Measurements from ENCODE around the gene SNX27.

SNX27 gene

DNA sequence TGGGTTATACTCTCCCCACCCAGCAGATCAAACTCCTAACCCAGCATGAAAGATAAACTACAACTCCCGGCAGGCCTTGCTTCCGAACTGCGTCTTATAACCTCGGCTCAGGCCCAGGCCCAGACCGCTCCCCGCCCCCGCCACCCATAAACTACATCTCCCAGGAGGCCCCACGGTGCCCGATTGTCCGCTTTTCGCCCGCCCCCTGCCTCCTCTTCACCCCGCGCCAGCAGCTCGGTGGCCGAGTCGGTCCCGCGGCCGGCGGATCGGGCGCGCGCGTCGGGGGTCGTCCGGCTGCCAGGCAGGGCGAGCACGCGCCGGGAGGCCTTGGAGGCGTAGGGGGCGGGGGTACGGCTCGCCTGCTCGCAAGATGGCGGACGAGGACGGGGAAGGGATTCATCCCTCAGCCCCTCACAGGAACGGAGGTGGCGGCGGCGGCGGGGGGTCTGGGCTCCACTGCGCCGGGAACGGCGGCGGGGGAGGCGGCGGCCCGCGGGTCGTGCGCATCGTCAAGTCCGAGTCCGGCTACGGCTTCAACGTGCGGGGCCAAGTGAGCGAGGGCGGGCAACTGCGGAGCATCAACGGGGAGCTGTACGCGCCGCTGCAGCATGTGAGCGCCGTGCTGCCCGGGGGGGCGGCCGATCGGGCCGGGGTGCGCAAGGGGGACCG is at the start of gene SNX27:
Gene SNX27, plus strand, starts transcription at position 219 of the 669 bp plus-strand sequence. Its CDS starts 152 bp downstream, at position 371.
- TF ChIP-seq, protein P1, sequence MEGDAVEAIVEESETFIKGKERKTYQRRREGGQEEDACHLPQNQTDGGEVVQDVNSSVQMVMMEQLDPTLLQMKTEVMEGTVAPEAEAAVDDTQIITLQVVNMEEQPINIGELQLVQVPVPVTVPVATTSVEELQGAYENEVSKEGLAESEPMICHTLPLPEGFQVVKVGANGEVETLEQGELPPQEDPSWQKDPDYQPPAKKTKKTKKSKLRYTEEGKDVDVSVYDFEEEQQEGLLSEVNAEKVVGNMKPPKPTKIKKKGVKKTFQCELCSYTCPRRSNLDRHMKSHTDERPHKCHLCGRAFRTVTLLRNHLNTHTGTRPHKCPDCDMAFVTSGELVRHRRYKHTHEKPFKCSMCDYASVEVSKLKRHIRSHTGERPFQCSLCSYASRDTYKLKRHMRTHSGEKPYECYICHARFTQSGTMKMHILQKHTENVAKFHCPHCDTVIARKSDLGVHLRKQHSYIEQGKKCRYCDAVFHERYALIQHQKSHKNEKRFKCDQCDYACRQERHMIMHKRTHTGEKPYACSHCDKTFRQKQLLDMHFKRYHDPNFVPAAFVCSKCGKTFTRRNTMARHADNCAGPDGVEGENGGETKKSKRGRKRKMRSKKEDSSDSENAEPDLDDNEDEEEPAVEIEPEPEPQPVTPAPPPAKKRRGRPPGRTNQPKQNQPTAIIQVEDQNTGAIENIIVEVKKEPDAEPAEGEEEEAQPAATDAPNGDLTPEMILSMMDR (conservative IDR thresholded peaks at IDR 0.05; ENCODE audit: control insufficient read depth, insufficient read depth, low read depth, low read length), result no peak
- H3K4me3 ChIP-seq (ENCODE audit: control insufficient read depth, low read depth, low read length), result peak within 1 kb of the TSS; percentile 80
- peak; percentile 89 for DNase-seq (ENCODE audit: low read depth)

DNA sequence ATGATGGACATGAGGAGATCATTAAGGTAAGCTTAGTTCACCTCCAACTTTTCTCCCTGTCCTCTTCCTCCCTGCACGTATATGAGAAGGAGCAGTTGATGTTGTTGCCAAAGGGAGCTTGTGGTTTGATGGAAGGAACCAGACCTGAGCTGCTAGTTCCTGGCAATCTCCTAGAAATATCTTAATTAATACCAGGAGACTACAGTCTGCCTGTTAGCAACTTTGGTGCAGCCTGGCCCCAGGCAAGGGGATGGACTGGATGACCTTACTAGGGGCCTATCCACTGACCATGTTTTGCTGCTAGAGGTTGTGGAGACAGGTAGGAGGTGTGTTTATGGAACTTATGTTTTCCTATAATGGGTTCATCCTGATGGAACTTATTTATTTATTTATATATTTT is 49.2 kb upstream of the SNX27 start:
- DNase-seq (ENCODE audit: low read depth), result no peak
- no peak overlapping the region for H3K4me3 ChIP-seq (ENCODE audit: control insufficient read depth, low read depth, low read length)
- TF ChIP-seq, protein P1 (conservative IDR thresholded peaks at IDR 0.05; ENCODE audit: control insufficient read depth, insufficient read depth, low read depth, low read length), result no peak

GRCh38 chr1:151563376-151563775 is 48.5 kb upstream of the SNX27 start:
- TF ChIP-seq, protein P1 (conservative IDR thresholded peaks at IDR 0.05; ENCODE audit: control insufficient read depth, insufficient read depth, low read depth, low read length), result no peak
- no peak overlapping the region for H3K4me3 ChIP-seq (ENCODE audit: control insufficient read depth, low read depth, low read length)
- DNase-seq (ENCODE audit: low read depth), result no peak

DNA sequence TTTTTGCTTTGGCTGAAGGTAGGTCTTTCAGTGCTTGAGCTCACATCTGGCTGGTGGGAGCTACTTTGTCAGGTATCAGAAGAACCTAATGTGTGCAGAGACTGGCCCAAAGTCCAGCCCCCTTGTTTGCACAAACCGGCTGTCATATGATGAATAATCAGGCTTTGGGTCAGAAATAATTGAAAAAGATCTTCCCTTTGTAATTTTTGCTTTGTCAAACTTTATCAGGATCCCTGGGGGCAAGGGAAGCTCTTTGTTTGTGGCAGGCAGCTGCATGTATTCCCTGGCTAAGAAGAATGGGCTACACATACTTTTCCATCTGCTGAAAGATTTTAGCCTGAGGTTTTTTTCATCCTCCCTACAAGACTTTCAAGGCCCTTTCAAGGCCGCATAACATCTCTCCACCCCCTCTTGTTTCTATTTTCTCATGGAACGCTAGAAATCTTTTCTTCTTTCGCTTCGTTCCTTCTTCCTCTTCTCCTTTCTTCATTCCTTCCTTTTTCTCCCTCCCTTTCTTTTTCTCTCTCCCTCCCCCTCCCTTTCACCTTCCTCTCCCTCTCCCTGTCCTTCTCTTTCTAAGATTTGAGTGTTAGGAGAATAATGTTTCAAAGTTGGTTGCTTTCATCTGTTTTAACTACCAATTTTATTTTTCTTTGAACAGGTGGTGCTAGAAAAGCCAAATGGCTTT is 46.2 kb upstream of the SNX27 start:
- DNase-seq (ENCODE audit: low read depth), result no peak
- no peak overlapping the region for H3K4me3 ChIP-seq (ENCODE audit: control insufficient read depth, low read depth, low read length)
- TF ChIP-seq, protein P1 (conservative IDR thresholded peaks at IDR 0.05; ENCODE audit: control insufficient read depth, insufficient read depth, low read depth, low read length), result no peak

GRCh38 chr1:151568626-151569088 is 43.2 kb upstream of the SNX27 start:
- no peak for DNase-seq (ENCODE audit: low read depth)
- TF ChIP-seq, protein P1 (conservative IDR thresholded peaks at IDR 0.05; ENCODE audit: control insufficient read depth, insufficient read depth, low read depth, low read length), result no peak
- no peak overlapping the region for H3K4me3 ChIP-seq (ENCODE audit: control insufficient read depth, low read depth, low read length)

DNA sequence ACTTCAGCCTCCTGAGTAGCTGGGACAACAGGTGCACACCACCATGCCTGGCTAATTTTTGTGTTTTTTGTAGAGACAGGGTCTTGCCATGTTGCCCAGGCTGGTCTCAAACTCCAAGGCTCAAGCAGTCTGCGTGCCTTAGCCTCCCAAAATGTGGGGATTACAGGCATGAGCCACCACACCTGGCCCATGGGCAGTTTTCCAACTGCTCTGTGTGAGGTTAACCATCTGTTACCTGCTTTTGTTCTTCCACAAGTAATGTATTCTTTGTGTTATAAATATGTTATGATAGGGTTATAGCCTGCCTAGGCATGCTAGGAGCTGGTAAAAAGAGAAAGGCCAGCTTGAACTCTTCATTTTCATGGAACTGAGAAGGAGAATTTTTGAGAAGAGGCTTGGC is 41.0 kb upstream of the SNX27 start:
- TF ChIP-seq, protein P1 (conservative IDR thresholded peaks at IDR 0.05; ENCODE audit: control insufficient read depth, insufficient read depth, low read depth, low read length), result no peak
- no peak overlapping the region for H3K4me3 ChIP-seq (ENCODE audit: control insufficient read depth, low read depth, low read length)
- DNase-seq (ENCODE audit: low read depth), result no peak

All from fibroblast of mammary gland (primary cell).